HepG2 (cell line): ENCODE data around the gene CASP5. TPM values are rescaled to one million over a fixed set of nuclear protein-coding genes. Genes with fewer than 3 reads are reported as not detected.

Source experiments
- AGO2 ChIP-seq: fragments of 200-400 bp; formaldehyde crosslinking; optimal IDR thresholded peaks from 2 replicates; pipeline ENCODE3; 2017; ENCODE audit warnings: mild to moderate bottlenecking, low read depth, low read length, moderate library complexity
- ASH2L ChIP-seq: fragments of 300-600, 200-600 bp; sonication (generic); IDR thresholded peaks from 2 replicates; pipeline ENCODE4 v1.7.0; 2017; ENCODE audit warnings: low read depth, mild to moderate bottlenecking, moderate library complexity, mixed read lengths, low read length; ENCODE audit not compliant: insufficient read length
- BCL6 ChIP-seq: IDR thresholded peaks from 2 replicates; pipeline ENCODE4 v1.6.1; 2016; ENCODE audit warnings: missing genetic modification reagents, missing compliant biosample characterization
- FOXK1 ChIP-seq: sonication (generic); formaldehyde crosslinking; IDR thresholded peaks from 2 replicates; pipeline ENCODE4 v1.4.0; 2020; ENCODE audit warnings: low read depth, missing genetic modification reagents, borderline replicate concordance
- GATAD1 ChIP-seq: IDR thresholded peaks from 2 replicates; pipeline ENCODE4 v1.6.1; 2016; ENCODE audit warnings: missing genetic modification reagents, missing compliant biosample characterization
- GTF2F1 ChIP-seq: fragments of 150-350 bp; IDR thresholded peaks from 2 replicates; pipeline ENCODE4 v1.6.1; 2014; ENCODE audit warnings: low read length
- HDAC2 ChIP-seq: sonication (generic); formaldehyde crosslinking; IDR thresholded peaks from 2 replicates; pipeline ENCODE4 v1.4.0; 2020; ENCODE audit warnings: missing genetic modification reagents
- HMG20A ChIP-seq: IDR thresholded peaks from 2 replicates; pipeline ENCODE4 v1.6.1; 2016; ENCODE audit warnings: borderline replicate concordance
- HNF4G ChIP-seq, 2 experiments: sonication (generic) in 1 of 2; formaldehyde crosslinking in 1 of 2; IDR thresholded peaks; 2 replicates each; pipeline versions ENCODE4 v1.4.0 to v1.6.1; 2011 to 2020; ENCODE audit warnings: borderline replicate concordance in 2 of 2, low read depth in 2 of 2, mild to moderate bottlenecking in 2 of 2, low read length in 1 of 2, missing genetic modification reagents in 1 of 2, moderate library complexity in 1 of 2
- IRF2 ChIP-seq: IDR thresholded peaks from 2 replicates; pipeline ENCODE4 v1.6.1; 2018; ENCODE audit warnings: missing genetic modification reagents, missing compliant biosample characterization
- MED1 ChIP-seq: sonication (generic); formaldehyde crosslinking; IDR thresholded peaks from 2 replicates; pipeline ENCODE4 v1.4.0; 2020; ENCODE audit warnings: missing genetic modification reagents
- MED8 ChIP-seq: sonication (generic); formaldehyde crosslinking; IDR thresholded peaks from 2 replicates; pipeline ENCODE4 v1.8.1; 2023; ENCODE audit warnings: mild to moderate bottlenecking, missing genetic modification reagents; ENCODE audit not compliant: insufficient replicate concordance
- MXI1 ChIP-seq: IDR thresholded peaks from 3 replicates; pipeline ENCODE4 v1.6.1; 2012; ENCODE audit warnings: low read depth, low read length, inconsistent platforms, borderline replicate concordance
- NFE2L2 ChIP-seq: fragments of 150-350 bp; IDR thresholded peaks from 2 replicates; pipeline ENCODE4 v1.6.1; 2014; ENCODE audit warnings: low read length
- NRL ChIP-seq: sonication (generic); formaldehyde crosslinking; IDR thresholded peaks from 2 replicates; pipeline ENCODE4 v1.5.0; 2020; ENCODE audit warnings: missing genetic modification reagents, mild to moderate bottlenecking, moderate library complexity, borderline replicate concordance
- POLR2G ChIP-seq: fragments of 200-400 bp; formaldehyde crosslinking; IDR thresholded peaks from 2 replicates; pipeline ENCODE4 v1.6.1; 2018; ENCODE audit warnings: mild to moderate bottlenecking, low read depth, low read length, moderate library complexity
- PRMT3 ChIP-seq: sonication (generic); formaldehyde crosslinking; IDR thresholded peaks from 2 replicates; pipeline ENCODE4 v1.8.1; 2022; ENCODE audit warnings: low read depth, mild to moderate bottlenecking, moderate library complexity, missing genetic modification reagents, borderline replicate concordance
- RBM22 ChIP-seq: fragments of 200-400 bp; formaldehyde crosslinking; optimal IDR thresholded peaks from 2 replicates; pipeline ENCODE3; 2017; ENCODE audit warnings: mild to moderate bottlenecking, low read length, moderate library complexity
- SCMH1 ChIP-seq: sonication (generic); formaldehyde crosslinking; IDR thresholded peaks from 2 replicates; pipeline ENCODE4 v1.9.0; 2021; ENCODE audit warnings: missing genetic modification reagents, mild to moderate bottlenecking, borderline replicate concordance
- SP5 ChIP-seq: IDR thresholded peaks from 2 replicates; pipeline ENCODE4 v1.6.1; 2016; ENCODE audit warnings: low read depth, borderline replicate concordance
- TGIF2 ChIP-seq: IDR thresholded peaks from 2 replicates; pipeline ENCODE4 v1.6.1; 2016; ENCODE audit warnings: control low read depth, missing compliant biosample characterization
- ZNF138 ChIP-seq: sonication (generic); formaldehyde crosslinking; IDR thresholded peaks from 2 replicates; pipeline ENCODE4 v1.5.0; 2020; ENCODE audit warnings: mild to moderate bottlenecking, low read depth, missing genetic modification reagents
- ZNF17 ChIP-seq: sonication (generic); formaldehyde crosslinking; IDR thresholded peaks from 2 replicates; pipeline ENCODE4 v1.5.0; 2020; ENCODE audit warnings: mild to moderate bottlenecking, missing genetic modification reagents
- ZNF264 ChIP-seq: sonication (generic); formaldehyde crosslinking; IDR thresholded peaks from 2 replicates; pipeline ENCODE4 v1.4.0; 2020; ENCODE audit warnings: missing genetic modification reagents
- ZNF3 ChIP-seq: IDR thresholded peaks from 2 replicates; pipeline ENCODE4 v1.7.0; 2017; ENCODE audit warnings: inconsistent platforms
- ZNF446 ChIP-seq: sonication (generic); formaldehyde crosslinking; IDR thresholded peaks from 2 replicates; pipeline ENCODE4 v1.5.0; 2020; ENCODE audit warnings: mild to moderate bottlenecking, missing genetic modification reagents
- ZNF496 ChIP-seq: sonication (generic); formaldehyde crosslinking; IDR thresholded peaks from 2 replicates; pipeline ENCODE4 v1.8.1; 2023; ENCODE audit warnings: mild to moderate bottlenecking, moderate library complexity, missing genetic modification reagents; ENCODE audit not compliant: insufficient replicate concordance
- ZNF501 ChIP-seq: sonication (generic); formaldehyde crosslinking; IDR thresholded peaks from 2 replicates; pipeline ENCODE4 v1.5.1; 2020; ENCODE audit warnings: mild to moderate bottlenecking, moderate library complexity, missing genetic modification reagents
- ZNF644 ChIP-seq: IDR thresholded peaks from 2 replicates; pipeline ENCODE4 v1.6.1; 2016; ENCODE audit warnings: low read depth
- polyA plus RNA-seq, 8 experiments: library from polyadenylated mRNA; depleted of rRNA in 3 of 8; stranded (reverse) in 7 of 8; unstranded in 1 of 8; fragments of >200 nt; fragmentation: Illumina TruSeq in 4 of 8; extraction: Trizol in 4 of 8; gene quantifications; 2 replicates each; pipeline versions ENCODE4 v1.2.1 to v1.2.3, GENCODE V29; 2011 to 2016; ENCODE audit warnings: low read depth in 4 of 8, missing spikeins in 1 of 8, mixed read lengths in 1 of 8; ENCODE audit not compliant: insufficient read depth in 1 of 8
- total RNA-seq, 5 experiments: library from RNA; depleted of rRNA; stranded (reverse); fragments of >200 nt; fragmentation: Illumina TruSeq; extraction: Trizol; gene quantifications; 2 replicates each; pipeline ENCODE4 v1.2.3, GENCODE V29; 2016; ENCODE audit warnings: low read depth in 1 of 5
- TF ChIP-seq, protein P1 (sequence below): sonication (generic); formaldehyde crosslinking; IDR thresholded peaks from 2 replicates; pipeline ENCODE4 v1.4.0; 2020; ENCODE audit warnings: mild to moderate bottlenecking, missing genetic modification reagents, borderline replicate concordance

Gene CASP5
- total and polyA plus RNA-seq, 2 of the 13 experiments (the other 11 are each of a cell fraction or from before 2014, with no cell fraction given) = not detected

- TF ChIP-seq PRMT3 (no peak), ZNF3 (CRISPR knock-in tag) (no peak), FOXK1 (CRISPR knock-in tag) (peak; percentile 66), GATAD1 (CRISPR knock-in tag) (no peak), MXI1 (no peak), ZNF501 (CRISPR knock-in tag) (no peak), MED1 (CRISPR knock-in tag) (peak; percentile 90), GTF2F1 (no peak), AGO2 (no peak), ZNF644 (CRISPR knock-in tag) (peak; percentile 79), BCL6 (CRISPR knock-in tag) (peak; percentile 39; the same call in 1 of the 2 replicates), ZNF138 (CRISPR knock-in tag) (no peak), MED8 (CRISPR knock-in tag) (no peak), ZNF446 (CRISPR knock-in tag) (no peak), ZNF496 (CRISPR knock-in tag) (no peak), SCMH1 (CRISPR knock-in tag) (no peak), SP5 (0 out of 2 replicates have a peak, but pooled peaks have one; percentile 26), RBM22 (no peak), TGIF2 (no peak), POLR2G (no peak), HNF4G (IDR thresholded peaks at IDR 0.05; ENCODE audit: borderline replicate concordance, low read depth, low read length) (no peak), HNF4G (CRISPR knock-in tag; IDR thresholded peaks at IDR 0.05; ENCODE audit: borderline replicate concordance, low read depth) (no peak), ZNF264 (CRISPR knock-in tag) (0 out of 2 replicates have a peak, but pooled peaks have one; percentile 35), NRL (no peak), NFE2L2 (no peak), ZNF17 (no peak), ASH2L (peak; percentile 50), HMG20A (CRISPR knock-in tag) (peak; percentile 78; the same call in 1 of the 2 replicates), IRF2 (peak; percentile 61; the same call in 1 of the 2 replicates), HDAC2 (CRISPR knock-in tag) (peak; percentile 49; the same call in 1 of the 2 replicates)
- TF ChIP-seq, protein P1, sequence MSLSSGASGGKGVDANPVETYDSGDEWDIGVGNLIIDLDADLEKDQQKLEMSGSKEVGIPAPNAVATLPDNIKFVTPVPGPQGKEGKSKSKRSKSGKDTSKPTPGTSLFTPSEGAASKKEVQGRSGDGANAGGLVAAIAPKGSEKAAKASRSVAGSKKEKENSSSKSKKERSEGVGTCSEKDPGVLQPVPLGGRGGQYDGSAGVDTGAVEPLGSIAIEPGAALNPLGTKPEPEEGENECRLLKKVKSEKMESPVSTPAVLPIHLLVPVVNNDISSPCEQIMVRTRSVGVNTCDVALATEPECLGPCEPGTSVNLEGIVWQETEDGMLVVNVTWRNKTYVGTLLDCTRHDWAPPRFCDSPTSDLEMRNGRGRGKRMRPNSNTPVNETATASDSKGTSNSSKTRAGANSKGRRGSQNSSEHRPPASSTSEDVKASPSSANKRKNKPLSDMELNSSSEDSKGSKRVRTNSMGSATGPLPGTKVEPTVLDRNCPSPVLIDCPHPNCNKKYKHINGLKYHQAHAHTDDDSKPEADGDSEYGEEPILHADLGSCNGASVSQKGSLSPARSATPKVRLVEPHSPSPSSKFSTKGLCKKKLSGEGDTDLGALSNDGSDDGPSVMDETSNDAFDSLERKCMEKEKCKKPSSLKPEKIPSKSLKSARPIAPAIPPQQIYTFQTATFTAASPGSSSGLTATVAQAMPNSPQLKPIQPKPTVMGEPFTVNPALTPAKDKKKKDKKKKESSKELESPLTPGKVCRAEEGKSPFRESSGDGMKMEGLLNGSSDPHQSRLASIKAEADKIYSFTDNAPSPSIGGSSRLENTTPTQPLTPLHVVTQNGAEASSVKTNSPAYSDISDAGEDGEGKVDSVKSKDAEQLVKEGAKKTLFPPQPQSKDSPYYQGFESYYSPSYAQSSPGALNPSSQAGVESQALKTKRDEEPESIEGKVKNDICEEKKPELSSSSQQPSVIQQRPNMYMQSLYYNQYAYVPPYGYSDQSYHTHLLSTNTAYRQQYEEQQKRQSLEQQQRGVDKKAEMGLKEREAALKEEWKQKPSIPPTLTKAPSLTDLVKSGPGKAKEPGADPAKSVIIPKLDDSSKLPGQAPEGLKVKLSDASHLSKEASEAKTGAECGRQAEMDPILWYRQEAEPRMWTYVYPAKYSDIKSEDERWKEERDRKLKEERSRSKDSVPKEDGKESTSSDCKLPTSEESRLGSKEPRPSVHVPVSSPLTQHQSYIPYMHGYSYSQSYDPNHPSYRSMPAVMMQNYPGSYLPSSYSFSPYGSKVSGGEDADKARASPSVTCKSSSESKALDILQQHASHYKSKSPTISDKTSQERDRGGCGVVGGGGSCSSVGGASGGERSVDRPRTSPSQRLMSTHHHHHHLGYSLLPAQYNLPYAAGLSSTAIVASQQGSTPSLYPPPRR (CRISPR knock-in tag) = peak; percentile 74; the same call in 1 of the 2 replicates
These were observed 28.6 kb upstream of the CASP5 start (continued) for GRCh38 chr11:105051559-105051958.
